ENCODE results near the gene DNASE1L1. TPM values are rescaled to one million over a fixed set of nuclear protein-coding genes. Genes with fewer than 3 reads are reported as not detected.

DNASE1L1 gene
- total RNA-seq, 1 donor from 2014 or later: 18.6 TPM

DNA sequence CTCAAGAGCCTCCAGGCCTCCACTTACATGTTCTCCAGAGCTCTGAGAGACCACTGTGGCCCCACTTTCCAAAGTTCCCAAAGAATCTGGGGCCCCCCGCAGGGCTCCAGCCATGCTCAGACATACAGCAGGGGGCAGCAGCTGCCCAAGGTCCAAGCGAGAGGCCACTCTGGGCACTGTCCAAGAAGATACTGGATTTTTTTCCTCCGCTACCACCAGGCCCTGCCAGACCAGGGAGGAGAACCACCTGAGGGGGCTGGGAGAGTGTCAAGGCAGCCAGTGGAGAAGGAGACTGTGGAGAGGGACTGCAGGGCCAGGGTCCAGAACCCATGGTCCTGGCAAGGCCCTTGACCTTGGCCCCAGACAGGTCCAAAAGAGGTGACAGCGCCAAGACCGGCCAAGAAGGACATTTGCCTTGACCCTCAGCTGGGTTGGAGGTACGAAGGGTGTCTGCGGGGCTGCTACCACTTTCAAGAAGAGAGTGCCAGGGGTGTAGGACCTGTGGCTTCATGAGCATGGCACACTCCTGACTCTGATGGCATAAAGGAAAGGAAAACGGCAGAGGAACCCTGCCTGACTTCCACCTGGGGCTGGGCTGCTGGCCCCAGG lies 24.7 kb downstream of the DNASE1L1 start:
- TF ChIP-seq, protein P1, sequence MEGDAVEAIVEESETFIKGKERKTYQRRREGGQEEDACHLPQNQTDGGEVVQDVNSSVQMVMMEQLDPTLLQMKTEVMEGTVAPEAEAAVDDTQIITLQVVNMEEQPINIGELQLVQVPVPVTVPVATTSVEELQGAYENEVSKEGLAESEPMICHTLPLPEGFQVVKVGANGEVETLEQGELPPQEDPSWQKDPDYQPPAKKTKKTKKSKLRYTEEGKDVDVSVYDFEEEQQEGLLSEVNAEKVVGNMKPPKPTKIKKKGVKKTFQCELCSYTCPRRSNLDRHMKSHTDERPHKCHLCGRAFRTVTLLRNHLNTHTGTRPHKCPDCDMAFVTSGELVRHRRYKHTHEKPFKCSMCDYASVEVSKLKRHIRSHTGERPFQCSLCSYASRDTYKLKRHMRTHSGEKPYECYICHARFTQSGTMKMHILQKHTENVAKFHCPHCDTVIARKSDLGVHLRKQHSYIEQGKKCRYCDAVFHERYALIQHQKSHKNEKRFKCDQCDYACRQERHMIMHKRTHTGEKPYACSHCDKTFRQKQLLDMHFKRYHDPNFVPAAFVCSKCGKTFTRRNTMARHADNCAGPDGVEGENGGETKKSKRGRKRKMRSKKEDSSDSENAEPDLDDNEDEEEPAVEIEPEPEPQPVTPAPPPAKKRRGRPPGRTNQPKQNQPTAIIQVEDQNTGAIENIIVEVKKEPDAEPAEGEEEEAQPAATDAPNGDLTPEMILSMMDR (IDR thresholded peaks at IDR 0.05; ENCODE audit: unreplicated experiment): no peak
- Mint-ChIP-seq H3K27me3 (ENCODE audit: low read depth) (no peaks in the 10 kb centered on the region), H3K36me3 (peaks cover 2% of the 10 kb centered on the region), H3K9me3 (no peaks in the 10 kb centered on the region), H3K4me3 (no peak overlapping the region), H3K4me1 (peaks cover 16% of the 10 kb centered on the region), H3K27ac (no peak overlapping the region)
- DNase-seq (ENCODE audit: low spot score in 2 of 2, unreplicated experiment in 2 of 2): no peak

DNA sequence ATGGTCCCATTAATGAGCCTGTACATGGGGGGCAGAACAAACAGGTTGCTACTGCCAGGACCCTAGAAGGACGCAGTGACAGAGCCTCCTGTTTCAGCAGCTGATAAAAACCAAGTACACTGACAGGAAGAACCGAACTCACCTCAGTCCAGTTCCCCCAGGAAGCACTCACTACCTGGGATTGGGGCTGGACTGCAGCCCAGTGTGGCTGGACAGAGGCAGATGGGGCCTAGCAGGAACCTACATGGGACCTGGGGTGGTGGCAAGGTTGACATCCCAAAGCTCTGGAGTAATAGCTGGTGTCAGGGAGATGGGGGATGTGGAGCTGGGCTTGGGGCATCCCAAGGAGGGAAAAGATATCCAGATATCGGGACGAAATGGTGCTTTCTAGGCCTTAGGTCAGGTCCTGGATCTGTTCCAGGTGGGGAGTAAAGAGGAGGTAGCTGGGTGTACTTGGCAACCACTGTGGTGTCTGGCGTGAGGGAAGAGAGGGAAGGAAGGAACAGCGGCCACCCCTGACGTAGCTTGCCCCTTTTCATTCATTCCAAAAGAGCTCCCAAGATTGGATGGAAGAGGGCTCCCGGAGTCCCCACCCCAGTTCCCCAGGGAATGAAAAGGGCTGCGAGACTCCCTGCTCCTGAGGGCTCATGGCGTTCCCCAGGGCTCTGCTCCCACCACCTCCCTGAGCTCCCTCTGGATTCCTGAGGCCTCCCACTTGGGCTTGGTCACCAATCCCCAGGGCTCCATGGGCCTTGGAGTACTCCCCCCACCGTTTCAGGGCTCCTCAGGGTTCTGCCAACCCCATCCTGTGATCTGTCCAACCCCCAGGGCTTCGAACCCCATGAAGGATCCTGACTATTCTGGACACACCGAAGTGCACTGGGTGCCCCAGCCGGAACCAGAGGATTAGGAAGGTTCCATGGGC lies 25.4 kb downstream of the DNASE1L1 start:
- no peak for DNase-seq (ENCODE audit: low spot score in 2 of 2, unreplicated experiment in 2 of 2)
- TF ChIP-seq, protein P1 (IDR thresholded peaks at IDR 0.05; ENCODE audit: unreplicated experiment): no peak
- H3K27ac Mint-ChIP-seq: no peak overlapping the region
- peaks cover 2% of the 10 kb centered on the region for H3K36me3 Mint-ChIP-seq
- H3K27me3 Mint-ChIP-seq (ENCODE audit: low read depth): no peaks in the 10 kb centered on the region
- no peak overlapping the region for H3K4me3 Mint-ChIP-seq
- peaks cover 16% of the 10 kb centered on the region for H3K4me1 Mint-ChIP-seq
- H3K9me3 Mint-ChIP-seq: no peaks in the 10 kb centered on the region

- Mint-ChIP-seq H3K27me3 (ENCODE audit: low read depth) (no peaks in the 10 kb centered on the region), H3K36me3 (peaks cover 2% of the 10 kb centered on the region), H3K4me1 (peaks cover 18% of the 10 kb centered on the region), H3K27ac (no peak overlapping the region), H3K9me3 (no peaks in the 10 kb centered on the region), H3K4me3 (no peak overlapping the region)
- no peak for DNase-seq (ENCODE audit: low spot score in 2 of 2, unreplicated experiment in 2 of 2)
- TF ChIP-seq, protein P1 (IDR thresholded peaks at IDR 0.05; ENCODE audit: unreplicated experiment): no peak
Measured at GRCh38 chrX:154382483-154383069, 26.5 kb downstream of the DNASE1L1 start.

DNA sequence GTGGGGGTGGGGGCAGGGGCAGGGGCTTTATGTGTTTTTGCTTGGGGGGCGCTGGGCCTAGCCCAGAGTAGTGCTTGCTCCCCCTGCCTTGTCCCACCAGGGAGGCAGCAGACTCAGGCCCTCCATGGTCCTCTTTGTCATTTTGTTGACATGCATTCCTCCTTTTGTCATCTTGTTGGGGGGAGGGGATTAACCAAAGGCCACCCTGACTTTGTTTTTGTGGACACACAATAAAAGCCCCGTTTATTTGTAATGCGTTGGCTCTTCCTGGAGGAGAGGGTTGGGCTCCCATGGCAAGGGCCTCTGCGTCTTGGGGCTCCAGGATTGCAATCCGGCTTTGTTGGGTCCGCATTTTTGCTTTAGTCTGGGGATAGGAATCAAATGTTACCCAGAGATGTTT lies 27.8 kb downstream of the DNASE1L1 start:
- no peak for DNase-seq (ENCODE audit: low spot score in 2 of 2, unreplicated experiment in 2 of 2)
- H3K27me3 Mint-ChIP-seq (ENCODE audit: low read depth): no peaks in the 10 kb centered on the region
- no peak overlapping the region for H3K27ac Mint-ChIP-seq
- peaks cover 2% of the 10 kb centered on the region for H3K36me3 Mint-ChIP-seq
- H3K9me3 Mint-ChIP-seq: no peaks in the 10 kb centered on the region
- H3K4me3 Mint-ChIP-seq: no peak overlapping the region
- H3K4me1 Mint-ChIP-seq: peaks cover 25% of the 10 kb centered on the region
- TF ChIP-seq, protein P1 (IDR thresholded peaks at IDR 0.05; ENCODE audit: unreplicated experiment): no peak

DNA sequence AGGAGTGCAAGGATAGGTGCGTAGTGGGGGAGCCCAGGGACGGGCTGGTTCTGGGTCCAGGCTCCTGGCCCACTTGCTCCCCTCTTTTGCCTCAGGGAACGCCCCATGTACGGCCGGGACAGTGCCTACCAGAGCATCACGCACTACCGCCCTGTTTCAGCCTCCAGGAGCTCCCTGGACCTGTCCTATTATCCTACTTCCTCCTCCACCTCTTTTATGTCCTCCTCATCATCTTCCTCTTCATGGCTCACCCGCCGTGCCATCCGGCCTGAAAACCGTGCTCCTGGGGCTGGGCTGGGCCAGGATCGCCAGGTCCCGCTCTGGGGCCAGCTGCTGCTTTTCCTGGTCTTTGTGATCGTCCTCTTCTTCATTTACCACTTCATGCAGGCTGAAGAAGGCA lies 28.3 kb downstream of the DNASE1L1 start:
- Mint-ChIP-seq H3K9me3 (no peaks in the 10 kb centered on the region), H3K4me1 (peaks cover 25% of the 10 kb centered on the region), H3K27ac (peak overlapping the region; percentile 94), H3K36me3 (peaks cover 2% of the 10 kb centered on the region), H3K4me3 (peak overlapping the region; percentile 80), H3K27me3 (ENCODE audit: low read depth) (no peaks in the 10 kb centered on the region)
- TF ChIP-seq, protein P1 (IDR thresholded peaks at IDR 0.05; ENCODE audit: unreplicated experiment): no peak
- no peak for DNase-seq (ENCODE audit: low spot score in 2 of 2, unreplicated experiment in 2 of 2)

Measured in mesothelial cell of epicardium (in vitro differentiated cells).